NCI-H2107 treated with DMSO at 0.1 percent for 48 hours (cell line): Measurements from ENCODE around the gene PNMT.

ENCODE experiments used
- DNase-seq: peaks from one replicate; lab custom pipeline; 2025; ENCODE audit not compliant: unreplicated experiment; lab: John Stamatoyannopoulos, UW

Gene PNMT

GRCh38 chr17:39633570-39634183 is 34.6 kb upstream of the PNMT start:
- no peak for DNase-seq

DNA sequence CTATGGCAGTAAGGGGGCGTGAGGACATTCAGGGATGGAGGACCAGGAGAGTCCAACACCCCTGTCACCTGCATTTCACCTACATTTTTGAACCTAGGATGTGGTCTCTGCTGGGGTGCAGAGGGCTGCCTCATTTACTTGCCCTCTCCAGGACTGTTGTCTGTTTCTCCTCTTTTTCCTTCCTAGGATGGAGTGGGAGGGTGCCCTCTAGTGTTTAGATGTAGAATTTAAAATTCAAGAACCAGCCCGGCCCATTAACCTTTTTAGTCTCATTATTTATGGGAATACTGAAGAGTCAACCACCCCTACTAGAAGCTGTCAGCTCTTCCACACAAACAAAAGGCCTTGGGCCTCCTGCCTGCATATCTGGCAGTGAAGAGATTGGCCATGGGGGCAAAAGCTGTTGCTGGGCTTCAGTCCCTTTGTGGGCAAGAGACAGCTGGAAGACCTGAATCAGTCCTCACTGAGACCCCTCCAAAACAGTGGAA is 33.8 kb upstream of the PNMT start:
- peak; percentile 26 for DNase-seq

- DNase-seq: no peak
These were observed 32.6 kb upstream of the PNMT start for GRCh38 chr17:39635614-39636176.

DNA sequence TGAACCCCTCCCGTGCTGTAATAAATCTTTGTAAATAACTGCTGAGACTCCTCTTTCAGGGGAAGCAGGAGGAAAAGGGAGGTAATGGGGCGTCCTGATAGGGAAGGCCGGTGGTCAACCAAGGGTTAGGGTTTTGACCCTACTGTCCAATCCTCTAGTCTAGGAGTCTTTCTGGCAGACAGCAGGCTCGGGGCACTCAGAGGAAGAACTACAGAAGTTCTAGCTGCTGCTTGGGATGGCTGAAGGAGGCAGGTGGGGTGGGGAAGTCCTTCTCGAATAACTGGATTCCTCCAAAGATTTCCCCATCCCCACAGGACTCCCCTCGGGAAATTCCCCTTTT is 31.7 kb upstream of the PNMT start:
- no peak for DNase-seq

DNA sequence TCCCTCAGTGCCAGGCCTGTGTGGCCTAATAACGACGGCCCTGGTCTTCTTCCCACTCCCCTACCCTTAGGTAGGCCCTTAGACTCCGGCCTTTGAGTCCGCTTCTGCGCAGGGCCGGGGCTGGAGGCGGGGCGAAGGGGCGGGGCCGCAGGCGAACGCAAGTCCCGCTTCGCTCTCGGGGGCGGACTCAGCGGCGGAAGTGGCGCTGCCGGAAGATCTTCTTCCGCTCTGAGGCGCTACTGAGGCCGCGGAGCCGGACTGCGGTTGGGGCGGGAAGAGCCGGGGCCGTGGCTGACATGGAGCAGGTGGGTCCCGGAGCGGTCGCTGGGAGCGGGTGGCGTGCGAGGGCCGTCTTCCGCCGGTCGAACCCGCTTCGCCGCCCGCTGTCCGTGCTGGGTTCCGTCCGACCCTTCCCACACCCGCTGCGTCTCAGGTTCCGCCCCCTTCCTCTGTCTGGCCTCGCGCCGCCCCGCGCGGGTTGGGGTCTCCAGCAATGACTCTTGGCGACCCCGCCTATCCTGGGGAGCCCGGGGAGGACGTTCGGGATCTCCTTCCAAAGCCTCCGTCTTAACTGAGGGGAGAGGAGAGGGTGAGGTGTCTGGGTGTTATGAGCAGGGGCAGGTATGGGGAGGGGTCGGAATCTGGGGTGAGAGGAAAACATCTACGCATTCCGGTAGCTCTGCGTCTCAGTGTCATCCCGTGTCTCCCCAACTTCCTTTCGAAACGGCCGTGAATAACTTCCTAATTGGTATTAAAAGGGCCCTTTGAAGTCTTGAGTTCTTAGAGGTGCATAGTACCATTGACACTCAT is 31.1 kb upstream of the PNMT start, which contains the start of gene STARD3:
STARD3 (plus strand) TSS at position 218 of the 810 bp plus-strand sequence. CDS start 16,388 bp downstream, outside the sequence.
- DNase-seq: peak; percentile 21

GRCh38 chr17:39638317-39638716 is 29.9 kb upstream of the PNMT start:
- no peak for DNase-seq

DNA sequence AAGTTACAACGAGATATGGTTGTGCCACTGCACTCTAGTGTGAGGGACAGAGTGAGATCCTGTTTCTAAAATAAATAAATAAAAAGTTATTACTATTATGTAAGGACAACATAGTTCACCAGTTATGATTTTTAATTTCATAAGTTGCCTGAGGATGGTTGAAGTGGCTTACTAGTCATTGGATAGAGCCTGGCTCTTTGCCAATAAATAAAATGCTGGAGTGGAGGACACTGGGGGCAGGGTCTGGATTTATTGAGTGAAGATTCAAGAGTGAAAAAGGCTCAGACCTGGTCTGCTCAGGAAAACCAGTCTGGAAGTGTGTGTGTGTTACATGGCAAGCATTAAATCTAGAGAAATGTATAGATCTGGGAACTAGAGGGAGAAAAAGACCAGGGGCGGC is 29.2 kb upstream of the PNMT start:
- no peak for DNase-seq

DNA sequence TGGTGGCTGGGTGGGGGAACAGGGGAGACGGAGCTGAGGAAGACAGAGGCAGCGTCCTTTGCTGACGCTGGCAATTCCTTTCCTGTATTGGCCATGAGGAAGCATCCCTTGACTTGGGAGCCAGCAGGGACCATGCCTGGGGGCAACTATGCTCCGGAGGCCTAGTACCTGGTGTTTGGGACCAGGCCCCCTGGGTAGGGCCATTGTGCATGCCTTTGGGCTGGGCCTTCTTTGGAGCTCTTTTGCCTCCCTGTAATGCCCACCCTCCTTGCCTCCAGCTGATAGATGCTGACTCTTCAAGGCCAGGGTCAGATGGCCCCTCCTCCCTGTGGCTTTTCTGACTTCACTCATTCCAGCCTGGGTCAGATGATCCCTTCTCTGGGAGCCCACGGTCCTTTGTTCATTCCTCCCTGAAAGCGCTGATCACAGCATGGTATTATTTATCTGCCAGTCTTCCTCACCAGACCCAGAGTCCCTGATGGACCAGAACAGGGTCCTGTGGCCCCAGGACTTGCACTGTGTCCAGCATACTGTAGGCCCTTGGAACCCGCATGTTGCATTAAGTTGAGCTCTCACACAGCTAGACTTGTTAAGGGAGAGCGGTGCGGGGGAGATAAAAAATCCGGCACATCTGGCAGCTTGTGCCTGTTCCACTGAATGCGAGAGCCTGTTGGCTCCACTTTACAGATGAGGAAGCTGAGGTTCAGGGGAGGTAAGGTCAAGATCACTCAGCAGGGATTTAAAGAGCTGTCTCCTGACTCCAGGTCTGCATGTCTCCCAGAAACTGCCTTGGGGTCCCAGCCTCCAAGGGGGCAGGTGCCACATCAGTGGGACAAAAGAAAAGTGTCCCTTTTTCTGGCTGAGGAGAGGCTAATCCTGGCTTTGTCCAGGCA is 28.4 kb upstream of the PNMT start:
- DNase-seq: no peak

GRCh38 chr17:39640591-39641031 is 27.6 kb upstream of the PNMT start:
- no peak for DNase-seq

DNA sequence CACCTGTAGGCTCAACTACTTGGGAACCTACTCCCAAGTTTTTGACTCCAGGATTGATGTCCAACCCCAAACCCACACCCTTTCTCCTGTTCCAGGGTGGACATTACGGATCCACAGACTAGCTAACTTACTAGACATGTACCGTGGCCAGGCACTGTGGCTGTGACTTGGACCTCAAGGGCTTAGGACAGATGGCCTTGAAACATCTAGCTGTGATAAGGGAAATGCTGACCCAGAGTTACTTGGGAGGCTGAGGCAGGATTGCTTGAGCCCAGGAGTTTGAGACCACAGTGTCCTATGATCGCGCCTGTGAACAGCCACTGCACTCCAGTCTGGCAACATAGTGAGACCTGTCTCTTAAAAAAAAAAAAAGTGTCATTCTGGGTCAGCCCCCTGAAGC is 27.2 kb upstream of the PNMT start:
- DNase-seq: no peak

DNA sequence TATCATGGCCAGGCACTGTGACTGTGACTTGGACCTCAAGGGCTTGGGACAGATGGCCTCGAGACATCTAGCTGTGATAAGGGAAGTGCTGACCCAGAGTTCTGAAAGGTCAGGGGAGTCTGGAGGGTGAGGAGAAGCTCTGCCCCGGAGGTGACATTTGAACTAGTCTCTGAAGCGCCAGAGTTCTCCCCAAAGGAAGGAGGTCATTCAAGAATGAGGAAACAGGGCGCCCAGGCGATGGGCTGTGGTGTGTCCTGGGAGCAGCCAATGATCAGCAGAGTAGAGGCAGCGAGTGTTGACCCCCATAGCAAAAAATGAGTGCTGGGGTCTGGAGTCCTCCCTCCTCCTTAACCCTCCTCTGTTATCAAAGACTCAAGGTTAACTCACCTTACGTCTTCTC is 26.4 kb upstream of the PNMT start:
- DNase-seq: no peak

DNA sequence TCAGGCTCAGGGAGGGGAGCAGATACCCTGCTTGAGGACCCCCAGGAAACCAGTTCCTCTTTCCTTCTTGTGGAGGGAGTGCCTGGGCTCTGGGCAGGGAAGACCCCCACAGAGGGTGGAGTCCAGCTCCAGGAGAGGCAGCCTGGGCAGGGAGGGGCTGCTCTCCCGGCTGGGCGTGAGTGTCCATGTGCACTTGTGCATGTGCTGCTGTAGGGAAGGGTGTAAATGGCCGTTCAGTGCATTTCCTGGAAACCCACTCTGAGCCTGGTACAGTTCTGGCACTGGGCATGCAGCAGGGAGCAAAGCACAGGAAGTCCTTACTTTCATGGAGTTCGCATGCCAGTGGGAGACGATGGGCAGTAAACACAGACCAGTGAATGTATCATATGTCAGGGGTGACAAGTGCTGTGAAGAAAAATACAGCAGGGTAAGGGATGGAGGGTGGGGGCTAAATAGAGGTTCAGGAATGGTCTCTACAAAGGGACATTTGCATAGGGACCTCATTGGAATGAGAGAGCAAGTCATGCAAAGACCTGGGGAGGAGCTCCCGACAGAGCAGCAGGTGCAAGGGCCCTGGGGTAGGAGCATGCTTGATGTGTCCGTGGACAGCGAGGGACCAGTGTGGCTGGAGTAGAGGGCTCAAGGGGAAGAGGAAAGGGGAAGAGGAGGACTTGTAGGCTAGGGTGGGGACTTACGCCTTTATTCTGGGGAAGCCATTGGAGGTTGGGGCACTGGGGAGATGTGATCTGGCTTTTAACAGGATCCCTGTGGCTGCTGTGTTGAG is 25.8 kb upstream of the PNMT start:
- no peak for DNase-seq

DNA sequence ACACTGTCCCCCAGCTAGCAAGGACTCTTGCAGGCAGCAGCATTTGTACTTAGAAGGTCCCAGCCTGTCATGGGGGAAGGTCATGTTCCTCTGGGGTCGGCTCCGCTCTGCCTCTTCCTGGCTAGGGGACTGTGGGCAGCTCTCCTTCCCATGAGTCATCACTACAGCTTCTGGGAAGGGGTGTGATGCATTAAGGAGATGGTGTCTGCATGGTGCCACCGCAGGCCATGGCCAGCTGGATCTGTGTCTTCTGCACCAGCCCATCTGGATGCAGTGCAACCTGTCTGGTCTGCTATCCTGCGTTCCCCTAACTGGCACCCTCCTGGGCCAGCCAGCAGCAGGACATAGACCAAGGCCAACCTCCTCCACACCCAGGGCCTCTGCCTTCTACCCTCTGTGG is 25.0 kb upstream of the PNMT start:
- DNase-seq: no peak

DNA sequence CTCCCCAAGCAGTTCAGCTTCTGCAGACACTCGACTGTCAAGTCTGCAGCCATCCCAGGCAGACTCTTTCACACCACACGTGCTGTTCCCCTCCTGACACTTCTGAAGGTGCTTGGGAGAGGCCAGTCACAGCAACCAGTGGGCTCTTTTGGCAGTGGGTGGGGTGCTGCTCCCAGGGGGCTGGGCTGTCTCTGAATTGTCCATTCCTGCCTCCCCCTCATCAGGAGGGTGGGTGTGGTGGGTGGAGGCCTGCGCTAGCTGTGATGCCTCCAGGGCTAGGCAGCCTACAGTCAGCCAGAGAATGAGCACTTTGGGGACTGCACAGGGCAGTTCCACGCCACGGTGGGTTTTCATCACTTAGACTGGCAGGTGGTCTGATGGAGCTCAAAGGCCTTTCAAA is 21.0 kb upstream of the PNMT start:
- DNase-seq: no peak

DNA sequence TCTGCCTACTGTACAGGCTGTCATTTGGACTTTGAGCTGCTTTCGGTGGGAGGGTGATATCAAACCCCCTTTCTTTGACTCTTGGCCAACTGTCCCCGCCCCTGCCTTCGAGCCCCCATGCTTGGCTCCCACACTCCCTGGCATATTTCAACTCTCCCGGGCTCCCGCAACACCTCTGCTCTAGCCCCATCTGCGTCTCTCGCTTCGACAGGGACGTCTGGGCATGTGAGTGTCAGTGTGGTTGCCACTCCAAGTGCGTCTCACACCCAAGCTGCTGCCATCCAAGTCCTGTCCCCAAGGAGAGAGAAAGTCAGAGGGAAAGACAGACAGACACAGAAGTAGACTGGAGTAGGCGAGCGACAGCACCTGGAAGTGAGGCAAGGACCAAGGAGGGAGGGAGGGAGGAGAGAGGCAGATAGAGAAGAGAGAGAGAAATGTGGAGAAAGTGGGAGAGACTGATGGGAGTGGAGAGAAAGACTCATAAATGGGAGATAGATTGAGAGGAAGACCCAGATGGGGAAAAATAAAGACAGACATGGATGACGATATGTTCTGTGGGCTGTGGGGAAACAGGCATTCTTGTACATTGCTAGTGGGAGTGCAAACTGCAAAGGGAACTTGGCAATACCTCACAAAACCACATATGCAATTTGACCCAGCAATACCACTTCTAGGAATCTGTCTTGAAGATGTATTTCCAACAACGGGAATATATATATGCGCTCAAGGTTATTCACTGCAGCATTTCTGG is 19.5 kb upstream of the PNMT start:
- no peak for DNase-seq

DNA sequence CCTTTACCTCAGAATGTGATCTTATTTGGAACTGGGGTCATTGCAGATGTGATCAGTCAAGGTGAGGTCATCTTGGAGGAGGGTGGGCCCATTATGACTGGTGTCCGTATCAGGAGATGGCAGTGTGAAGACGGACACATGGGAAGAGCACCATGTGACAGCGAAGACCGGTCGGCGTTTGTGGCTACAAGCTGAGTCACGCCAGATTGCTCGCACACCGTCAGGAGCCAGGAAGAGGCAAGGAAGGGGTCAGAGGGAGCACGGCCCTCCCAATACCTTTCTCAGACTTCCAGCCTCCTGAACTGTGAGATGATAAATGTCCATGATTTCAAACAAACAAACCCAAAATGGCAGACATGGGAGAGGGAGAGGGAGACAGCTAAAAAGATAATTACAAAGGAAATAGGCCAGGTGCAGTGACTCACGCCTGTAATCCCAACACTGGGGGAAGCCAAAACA is 18.1 kb upstream of the PNMT start:
- no peak for DNase-seq

DNA sequence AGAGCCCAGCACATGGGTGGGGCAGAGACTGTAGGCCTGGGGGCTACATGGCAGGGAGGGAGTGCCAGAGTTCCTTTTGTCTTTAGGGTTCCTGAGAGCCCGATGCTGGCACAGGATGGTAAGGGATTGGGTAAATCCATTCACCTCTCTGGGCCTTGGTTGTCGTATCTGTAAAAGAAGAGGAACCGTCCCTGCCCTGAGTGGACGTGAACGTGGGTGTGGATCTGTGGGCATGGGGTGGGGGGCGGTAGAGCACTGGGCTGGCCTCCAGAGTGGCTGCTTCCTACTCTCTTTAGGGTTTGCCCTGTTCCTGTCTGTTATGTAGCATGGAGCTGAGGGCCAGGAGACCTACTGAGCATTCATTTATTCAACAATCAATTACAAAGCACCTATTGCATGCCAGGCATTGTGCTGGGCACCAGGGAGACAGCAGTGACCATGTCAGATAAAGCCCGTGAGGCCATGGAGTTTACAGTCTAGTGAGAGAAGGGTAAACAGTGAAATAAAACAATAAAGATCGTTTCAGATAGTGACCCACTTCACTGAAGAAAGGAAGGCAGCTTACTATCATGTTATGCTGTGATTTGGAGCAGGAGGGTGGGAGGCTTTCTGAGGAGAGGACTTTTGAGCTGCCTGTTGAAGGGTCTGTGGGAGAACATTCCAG is 16.2 kb upstream of the PNMT start:
- no peak for DNase-seq

DNA sequence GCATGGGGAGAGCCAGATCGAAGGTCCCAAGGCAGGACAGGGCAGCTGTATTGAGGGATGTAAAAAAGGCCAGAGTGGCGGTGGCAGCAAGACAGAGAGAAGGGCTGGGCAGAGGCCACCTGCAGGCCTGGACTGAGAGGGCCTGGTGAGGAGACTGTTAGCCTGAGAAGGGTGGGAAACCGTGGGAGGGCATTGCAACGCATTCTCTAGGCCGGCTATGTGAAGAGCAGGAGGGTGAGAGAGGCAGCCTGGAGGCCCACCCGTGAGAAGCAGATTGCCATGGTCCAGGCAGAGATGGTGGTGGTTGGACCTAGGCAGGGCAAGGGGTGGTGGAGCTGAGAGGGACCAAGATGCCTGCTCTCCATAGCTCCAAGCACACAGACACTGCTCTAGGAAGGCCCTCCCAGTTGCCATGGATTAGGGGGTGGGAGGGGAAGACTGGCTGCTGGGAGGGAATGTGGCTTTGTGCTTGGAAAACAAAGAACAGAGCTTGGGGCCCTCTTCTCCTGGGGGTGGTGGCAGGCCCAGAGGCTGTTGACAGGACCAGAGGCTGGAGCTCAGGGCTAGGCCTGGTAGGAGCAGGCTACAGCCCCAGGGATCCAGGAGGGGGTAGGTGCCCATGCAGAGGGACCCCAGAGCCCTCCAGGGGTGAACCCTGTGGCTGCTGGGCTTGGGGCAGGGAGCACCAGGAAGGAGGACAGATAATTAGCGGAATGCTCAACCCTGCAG is 15.5 kb upstream of the PNMT start:
- DNase-seq: no peak

- DNase-seq: no peak
These were observed 15.0 kb upstream of the PNMT start for GRCh38 chr17:39653316-39653661.
